GM06990 (cell line): Measurements from ENCODE around the gene PRPF19.

Experiments
- DNase-seq: peaks from one replicate; pipeline ENCODE4 v3.0.0-alpha.2; 2011; ENCODE audit not compliant: insufficient read length; ENCODE audit errors: extremely low read depth
- H3K27me3 ChIP-seq: replicated peaks from 2 replicates; pipeline ENCODE4 v1.6.0; 2011; ENCODE audit warnings: low read length; ENCODE audit not compliant: control insufficient read depth, insufficient read depth
- H3K36me3 ChIP-seq: 2 replicates; pipeline ENCODE4 v1.5.1; 2011; ENCODE audit warnings: low read length; ENCODE audit not compliant: control insufficient read depth, insufficient read depth
- H3K4me3 ChIP-seq: replicated peaks from 2 replicates; pipeline ENCODE4 v1.5.1; 2011; ENCODE audit warnings: low read depth, mild to moderate bottlenecking, control low read depth, low read length
- CTCF ChIP-seq: IDR thresholded peaks from 2 replicates; pipeline ENCODE4 v1.5.1; 2011; ENCODE audit warnings: low read length, control low read depth, mild to moderate bottlenecking, inconsistent platforms; ENCODE audit not compliant: insufficient read depth, poor library complexity, severe bottlenecking

Gene PRPF19

GRCh38 chr11:60947700-60948099 lies 41.3 kb upstream of the PRPF19 start:
- Histone ChIP-seq H3K27me3 (no peaks in the 10 kb centered on the region), H3K4me3 (no peak overlapping the region), H3K36me3 (peaks cover 16% of the 10 kb centered on the region)
- no peak for TF ChIP-seq CTCF
- no peak for DNase-seq

- TF ChIP-seq CTCF, result no peak
- no peak for DNase-seq
- no peak overlapping the region for H3K4me3 ChIP-seq
- peaks cover 24% of the 10 kb centered on the region for H3K36me3 ChIP-seq
- H3K27me3 ChIP-seq, result no peaks in the 10 kb centered on the region
These were observed 40.3 kb upstream of the PRPF19 start for GRCh38 chr11:60946601-60947264.

GRCh38 chr11:60945295-60945667 lies 38.9 kb upstream of the PRPF19 start:
- Histone ChIP-seq H3K36me3 (peaks cover 32% of the 10 kb centered on the region), H3K27me3 (no peaks in the 10 kb centered on the region), H3K4me3 (no peak overlapping the region)
- DNase-seq, result no peak
- no peak for TF ChIP-seq CTCF

- no peaks in the 10 kb centered on the region for H3K27me3 ChIP-seq
- peak; percentile 38 for TF ChIP-seq CTCF
- DNase-seq, result no peak
- peaks cover 36% of the 10 kb centered on the region for H3K36me3 ChIP-seq
- H3K4me3 ChIP-seq, result no peak overlapping the region
These were observed 38.3 kb upstream of the PRPF19 start for GRCh38 chr11:60944490-60945294.

GRCh38 chr11:60942970-60943565 lies 36.7 kb upstream of the PRPF19 start:
- DNase-seq, result no peak
- peaks cover 45% of the 10 kb centered on the region for H3K36me3 ChIP-seq
- no peak overlapping the region for H3K4me3 ChIP-seq
- H3K27me3 ChIP-seq, result no peaks in the 10 kb centered on the region
- TF ChIP-seq CTCF, result no peak
